Caco-2 (cell line): ENCODE measurements around the gene POMC. TPM values are rescaled to one million over a fixed set of nuclear protein-coding genes. Genes with fewer than 3 reads are reported as not detected.
A peak's percentile ranks its signal among the peaks of the same experiment; 100 is the strongest.

Experiments
- BruUV-seq: library from RNA; stranded (reverse); fragments of 400-500 nt; replicated peaks from 2 replicates; lab custom pipeline; 2021; lab: Mats Ljungman, UMichigan
- CTCF ChIA-PET: fragments of 300-600 bp; sonication (Branson Sonifier 250); formaldehyde crosslinking; loops from one replicate; lab custom pipeline; 2022; ENCODE audit warnings: antibody characterized with exemption; lab: Charles Lee
- POLR2A ChIA-PET: fragments of 300-600 bp; sonication (Branson Sonifier 250); formaldehyde crosslinking; loops from one replicate; lab custom pipeline; 2022; ENCODE audit warnings: antibody characterized with exemption; lab: Charles Lee
- DNase-seq, 2 experiments: peaks; one replicate each; pipeline versions ENCODE4 v3.0.0 to v3.0.0-alpha.2; 2020 to 2022
- H3K27me3 ChIP-seq: replicated peaks from 2 replicates; pipeline ENCODE4 v1.6.0; 2011; ENCODE audit warnings: low read length; ENCODE audit not compliant: control insufficient read depth, insufficient read depth
- H3K36me3 ChIP-seq: 2 replicates; pipeline ENCODE4 v1.5.1; 2011; ENCODE audit warnings: low read length; ENCODE audit not compliant: control insufficient read depth, insufficient read depth
- H3K4me1 ChIP-seq: fragments of 250-450 bp; sonication (Bioruptor Pico); 2 replicates; pipeline ENCODE4 v1.5.1; 2020; ENCODE audit warnings: mild to moderate bottlenecking
- H3K4me3 ChIP-seq: 2 replicates; pipeline ENCODE4 v1.5.1; 2011; ENCODE audit warnings: low read depth, mild to moderate bottlenecking, control low read depth, low read length
- H3K9me3 ChIP-seq: fragments of 250-450 bp; sonication (Bioruptor Pico); 2 replicates; pipeline ENCODE4 v1.5.1; 2020; ENCODE audit warnings: mild to moderate bottlenecking, moderate library complexity
- H3K27ac Mint-ChIP-seq: one replicate; pipeline ENCODE4 v1.8.0; 2022; ENCODE audit warnings: mixed read lengths; ENCODE audit not compliant: unreplicated experiment
- H3K27me3 Mint-ChIP-seq: one replicate; pipeline ENCODE4 v1.8.0; 2022; ENCODE audit warnings: mixed read lengths; ENCODE audit not compliant: insufficient read depth, unreplicated experiment
- H3K36me3 Mint-ChIP-seq: one replicate; pipeline ENCODE4 v1.8.0; 2022; ENCODE audit warnings: mild to moderate bottlenecking, mixed read lengths; ENCODE audit not compliant: insufficient read depth, unreplicated experiment
- H3K4me1 Mint-ChIP-seq: one replicate; pipeline ENCODE4 v1.8.0; 2022; ENCODE audit warnings: low read depth, mixed read lengths; ENCODE audit not compliant: unreplicated experiment
- H3K4me3 Mint-ChIP-seq: one replicate; pipeline ENCODE4 v1.8.0; 2022; ENCODE audit warnings: mild to moderate bottlenecking, moderate library complexity, mixed read lengths; ENCODE audit not compliant: unreplicated experiment
- H3K9me3 Mint-ChIP-seq: one replicate; pipeline ENCODE4 v1.8.0; 2022; ENCODE audit warnings: mixed read lengths; ENCODE audit not compliant: unreplicated experiment
- CTCF ChIP-seq, 2 experiments: fragments of 200-600 bp in 1 of 2; IDR thresholded peaks; 1 replicate in 1 of 2; 2 replicates in 1 of 2; pipeline versions ENCODE4 v1.5.1 to v1.8.0; 2011 to 2022; ENCODE audit warnings: antibody characterized with exemption in 1 of 2, control low read depth in 1 of 2, inconsistent platforms in 1 of 2, low read depth in 1 of 2, low read length in 1 of 2, mild to moderate bottlenecking in 1 of 2, moderate library complexity in 1 of 2; ENCODE audit not compliant: insufficient read depth in 1 of 2, severe bottlenecking in 1 of 2, unreplicated experiment in 1 of 2
- intact Hi-C: fragments of 100-400 bp; cut with micrococcal nuclease; formaldehyde crosslinking; loops from one replicate; pipeline ENCODE4 v1.10.0; 2022; ENCODE audit not compliant: unreplicated experiment
- total RNA-seq: library from RNA; stranded (reverse); gene quantifications from 2 replicates; pipeline ENCODE4 v1.2.3, GENCODE V29; 2022

Gene POMC
- total RNA-seq, 1 experiment from 2014 or later = 14.9 TPM

GRCh38 chr2:25122367-25122766 is 46.0 kb downstream of the POMC start:
- Mint-ChIP-seq H3K9me3 (no peaks in the 10 kb centered on the region), H3K4me1 (no peaks in the 10 kb centered on the region), H3K36me3 (no peaks in the 10 kb centered on the region), H3K27me3 (no peaks in the 10 kb centered on the region), H3K27ac (no peak overlapping the region), H3K4me3 (no peak overlapping the region)
- H3K4me3 ChIP-seq = no peak overlapping the region
- no peaks in the 10 kb centered on the region for H3K36me3 ChIP-seq
- H3K27me3 ChIP-seq = no peaks in the 10 kb centered on the region
- no peaks in the 10 kb centered on the region for H3K9me3 ChIP-seq
- no TSS peak for BruUV-seq
- intact Hi-C loops = no loop called here
- DNase-seq = no peak
- ChIA-PET POLR2A (no interaction called here), CTCF (no interaction called here)
- TF ChIP-seq CTCF (IDR thresholded peaks at IDR 0.05; ENCODE audit: insufficient read depth in 1 of 2, low read depth in 1 of 2, low read length in 1 of 2, severe bottlenecking in 1 of 2, unreplicated experiment in 1 of 2) = no peak
- 0 out of 2 replicates have a peak, but pooled peaks cover 4% of the 10 kb centered on the region for H3K4me1 ChIP-seq

- H3K36me3 Mint-ChIP-seq = peaks cover 6% of the 10 kb centered on the region
Observed at GRCh38 chr2:25119263-25119662, 49.1 kb downstream of the POMC start.

GRCh38 chr2:25116956-25117355 is 51.4 kb downstream of the POMC start:
- H3K36me3 Mint-ChIP-seq = peaks cover 6% of the 10 kb centered on the region
- no TSS peak for BruUV-seq
- DNase-seq = no peak
- H3K27me3 Mint-ChIP-seq = no peaks in the 10 kb centered on the region
- no peaks in the 10 kb centered on the region for H3K9me3 Mint-ChIP-seq
- Histone ChIP-seq H3K27me3 (no peaks in the 10 kb centered on the region), H3K4me1 (peaks cover 37% of the 10 kb centered on the region), H3K9me3 (no peaks in the 10 kb centered on the region), H3K4me3 (no peak overlapping the region), H3K36me3 (no peaks in the 10 kb centered on the region)
- peak overlapping the region; percentile 74 for H3K27ac Mint-ChIP-seq
- TF ChIP-seq CTCF (IDR thresholded peaks at IDR 0.05; ENCODE audit: insufficient read depth in 1 of 2, low read depth in 1 of 2, low read length in 1 of 2, severe bottlenecking in 1 of 2, unreplicated experiment in 1 of 2) = no peak
- H3K4me1 Mint-ChIP-seq = peaks cover 18% of the 10 kb centered on the region
- no peak overlapping the region for H3K4me3 Mint-ChIP-seq
- POLR2A ChIA-PET = no interaction called here
- intact Hi-C loops = loop anchor here (2.0 to 5.0 kb wide), 2 partner anchors 40 to 74 kb away; partner anchors contain the start of gene EFR3B
- CTCF ChIA-PET = interaction anchor here (1.3 kb wide), 1 partner anchor 12 kb away, joined by 4 read pairs; no protein-coding TSS in a partner anchor

More at GRCh38 chr2:25119263-25119662, 49.1 kb downstream of the POMC start:
- Mint-ChIP-seq H3K27ac (no peak overlapping the region), H3K27me3 (no peaks in the 10 kb centered on the region), H3K4me3 (no peak overlapping the region), H3K9me3 (no peaks in the 10 kb centered on the region), H3K4me1 (peaks cover 18% of the 10 kb centered on the region)
- no peak for TF ChIP-seq CTCF (IDR thresholded peaks at IDR 0.05; ENCODE audit: insufficient read depth in 1 of 2, low read depth in 1 of 2, low read length in 1 of 2, severe bottlenecking in 1 of 2, unreplicated experiment in 1 of 2)
- Histone ChIP-seq H3K4me3 (no peak overlapping the region), H3K9me3 (no peaks in the 10 kb centered on the region), H3K27me3 (no peaks in the 10 kb centered on the region), H3K36me3 (no peaks in the 10 kb centered on the region), H3K4me1 (peaks cover 28% of the 10 kb centered on the region)
- no peak for DNase-seq
- intact Hi-C loops = loop anchor here (5.0 kb wide), 1 partner anchor 42 kb away; no protein-coding TSS in a partner anchor
- POLR2A ChIA-PET = no interaction called here
- CTCF ChIA-PET = no interaction called here
- no TSS peak for BruUV-seq
